Measurements from ENCODE around the gene SEPTIN7. TPM values are rescaled to one million over a fixed set of nuclear protein-coding genes. Genes with fewer than 3 reads are reported as not detected.

Gene SEPTIN7
- total RNA-seq, 4 donors from 2014 or later, result 142 to 522 (median 198) TPM

- H3K9me3 ChIP-seq, result no peaks in the 10 kb centered on the region
- no peak overlapping the region for H3K27ac ChIP-seq
- H3K27me3 ChIP-seq, result no peaks in the 10 kb centered on the region
- no peak overlapping the region for H3K4me3 ChIP-seq (replicated peaks in 1 of 3)
- DNase-seq, result no peak
- TF ChIP-seq CTCF (IDR thresholded peaks at IDR 0.05) (no peak), POLR2A (IDR thresholded peaks at IDR 0.05) (no peak)
- intact Hi-C loops (cut with DNase I), result no loop called here
- WGBS, 2 donors, result 90 to 95% methylated on average over 4 of the region's 4 CpGs
- no peaks in the 10 kb centered on the region for H3K36me3 ChIP-seq
- peaks cover 19 to 34% of the 10 kb centered on the region in 2 donors for H3K4me1 ChIP-seq
Observed at GRCh38 chr7:35826751-35827150, 25.9 kb downstream of the SEPTIN7 start.

- no peak for DNase-seq
- intact Hi-C loops (cut with DNase I), result no loop called here
- H3K4me3 ChIP-seq (replicated peaks in 1 of 3), result no peak overlapping the region
- peaks cover 16 to 33% of the 10 kb centered on the region in 2 donors for H3K4me1 ChIP-seq
- no peak for TF ChIP-seq CTCF (IDR thresholded peaks at IDR 0.05)
- no peak for TF ChIP-seq POLR2A (IDR thresholded peaks at IDR 0.05)
- no peak overlapping the region for H3K27ac ChIP-seq
- no peaks in the 10 kb centered on the region for H3K27me3 ChIP-seq
- WGBS, 2 donors, result 81 to 90% methylated on average over 6 of the region's 6 CpGs
- no peaks in the 10 kb centered on the region for H3K36me3 ChIP-seq
- no peaks in the 10 kb centered on the region for H3K9me3 ChIP-seq
Observed at GRCh38 chr7:35828817-35829216, 28.0 kb downstream of the SEPTIN7 start.

GRCh38 chr7:35831208-35831607 is 30.4 kb downstream of the SEPTIN7 start:
- no peaks in the 10 kb centered on the region for H3K9me3 ChIP-seq
- intact Hi-C loops (cut with DNase I), result no loop called here
- H3K36me3 ChIP-seq, result no peaks in the 10 kb centered on the region
- H3K27ac ChIP-seq, result no peak overlapping the region
- H3K4me1 ChIP-seq, result peaks cover 10 to 21% of the 10 kb centered on the region in 2 donors
- DNase-seq, result no peak
- no peak overlapping the region for H3K4me3 ChIP-seq (replicated peaks in 1 of 3)
- TF ChIP-seq CTCF (IDR thresholded peaks at IDR 0.05), result no peak
- no peak for TF ChIP-seq POLR2A (IDR thresholded peaks at IDR 0.05)
- H3K27me3 ChIP-seq, result no peaks in the 10 kb centered on the region

GRCh38 chr7:35839860-35840854 is 39.3 kb downstream of the SEPTIN7 start:
- no peak overlapping the region for H3K4me3 ChIP-seq (replicated peaks in 1 of 3)
- 100% methylated on average over 1 of the region's 1 CpG for WGBS, 2 donors
- no peaks in the 10 kb centered on the region for H3K9me3 ChIP-seq
- no peak overlapping the region for H3K27ac ChIP-seq
- H3K27me3 ChIP-seq, result no peaks in the 10 kb centered on the region
- intact Hi-C loops (cut with DNase I), result no loop called here
- no peaks in the 10 kb centered on the region for H3K36me3 ChIP-seq
- no peak for DNase-seq
- TF ChIP-seq POLR2A (IDR thresholded peaks at IDR 0.05) (no peak), CTCF (IDR thresholded peaks at IDR 0.05) (no peak)
- peaks cover 0 to 7% of the 10 kb centered on the region in 2 donors for H3K4me1 ChIP-seq

GRCh38 chr7:35846816-35847412 is 46.1 kb downstream of the SEPTIN7 start:
- Histone ChIP-seq H3K36me3 (no peaks in the 10 kb centered on the region), H3K4me1 (no peaks in the 10 kb centered on the region), H3K27ac (no peak overlapping the region), H3K4me3 (replicated peaks in 1 of 3) (no peak overlapping the region), H3K27me3 (no peaks in the 10 kb centered on the region), H3K9me3 (no peaks in the 10 kb centered on the region)
- DNase-seq, result no peak
- TF ChIP-seq CTCF (IDR thresholded peaks at IDR 0.05) (no peak), POLR2A (IDR thresholded peaks at IDR 0.05) (no peak)
- intact Hi-C loops (cut with DNase I), result no loop called here
- WGBS, 2 donors, result 96% methylated on average over 9 to 11 of the region's 11 CpGs
